Choroid plexus epithelial cell (primary cell): ENCODE measurements around the gene POLR3E.

ENCODE experiments used
- DNase-seq: peaks from one replicate; pipeline ENCODE4 v3.0.0-alpha.2; 2010; ENCODE audit warnings: low read depth
- H3K4me3 ChIP-seq: 2 replicates; pipeline ENCODE4 v1.5.1; 2011; ENCODE audit warnings: low read depth, mild to moderate bottlenecking, control low read depth, low read length, moderate library complexity
- TF ChIP-seq, protein P1 (sequence below): conservative IDR thresholded peaks from 2 replicates; pipeline ENCODE4 v1.5.1; 2011; ENCODE audit warnings: low read depth, mild to moderate bottlenecking, control low read depth, inconsistent platforms, low read length, moderate library complexity

Gene POLR3E

GRCh38 chr16:22308824-22309520 lies 11.8 kb downstream of the POLR3E start:
- no peak for DNase-seq
- no peak overlapping the region for H3K4me3 ChIP-seq
- TF ChIP-seq, protein P1, sequence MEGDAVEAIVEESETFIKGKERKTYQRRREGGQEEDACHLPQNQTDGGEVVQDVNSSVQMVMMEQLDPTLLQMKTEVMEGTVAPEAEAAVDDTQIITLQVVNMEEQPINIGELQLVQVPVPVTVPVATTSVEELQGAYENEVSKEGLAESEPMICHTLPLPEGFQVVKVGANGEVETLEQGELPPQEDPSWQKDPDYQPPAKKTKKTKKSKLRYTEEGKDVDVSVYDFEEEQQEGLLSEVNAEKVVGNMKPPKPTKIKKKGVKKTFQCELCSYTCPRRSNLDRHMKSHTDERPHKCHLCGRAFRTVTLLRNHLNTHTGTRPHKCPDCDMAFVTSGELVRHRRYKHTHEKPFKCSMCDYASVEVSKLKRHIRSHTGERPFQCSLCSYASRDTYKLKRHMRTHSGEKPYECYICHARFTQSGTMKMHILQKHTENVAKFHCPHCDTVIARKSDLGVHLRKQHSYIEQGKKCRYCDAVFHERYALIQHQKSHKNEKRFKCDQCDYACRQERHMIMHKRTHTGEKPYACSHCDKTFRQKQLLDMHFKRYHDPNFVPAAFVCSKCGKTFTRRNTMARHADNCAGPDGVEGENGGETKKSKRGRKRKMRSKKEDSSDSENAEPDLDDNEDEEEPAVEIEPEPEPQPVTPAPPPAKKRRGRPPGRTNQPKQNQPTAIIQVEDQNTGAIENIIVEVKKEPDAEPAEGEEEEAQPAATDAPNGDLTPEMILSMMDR: no peak

- H3K4me3 ChIP-seq: no peak overlapping the region
- TF ChIP-seq, protein P1: no peak
- no peak for DNase-seq
Measured at GRCh38 chr16:22311520-22311919, 14.3 kb downstream of the POLR3E start.

GRCh38 chr16:22312897-22313781 lies 15.9 kb downstream of the POLR3E start:
- H3K4me3 ChIP-seq: no peak overlapping the region
- no peak for DNase-seq
- TF ChIP-seq, protein P1: no peak

- H3K4me3 ChIP-seq: no peak overlapping the region
- TF ChIP-seq, protein P1: no peak
- DNase-seq: no peak
Measured at GRCh38 chr16:22313876-22314470, 16.8 kb downstream of the POLR3E start.

DNA sequence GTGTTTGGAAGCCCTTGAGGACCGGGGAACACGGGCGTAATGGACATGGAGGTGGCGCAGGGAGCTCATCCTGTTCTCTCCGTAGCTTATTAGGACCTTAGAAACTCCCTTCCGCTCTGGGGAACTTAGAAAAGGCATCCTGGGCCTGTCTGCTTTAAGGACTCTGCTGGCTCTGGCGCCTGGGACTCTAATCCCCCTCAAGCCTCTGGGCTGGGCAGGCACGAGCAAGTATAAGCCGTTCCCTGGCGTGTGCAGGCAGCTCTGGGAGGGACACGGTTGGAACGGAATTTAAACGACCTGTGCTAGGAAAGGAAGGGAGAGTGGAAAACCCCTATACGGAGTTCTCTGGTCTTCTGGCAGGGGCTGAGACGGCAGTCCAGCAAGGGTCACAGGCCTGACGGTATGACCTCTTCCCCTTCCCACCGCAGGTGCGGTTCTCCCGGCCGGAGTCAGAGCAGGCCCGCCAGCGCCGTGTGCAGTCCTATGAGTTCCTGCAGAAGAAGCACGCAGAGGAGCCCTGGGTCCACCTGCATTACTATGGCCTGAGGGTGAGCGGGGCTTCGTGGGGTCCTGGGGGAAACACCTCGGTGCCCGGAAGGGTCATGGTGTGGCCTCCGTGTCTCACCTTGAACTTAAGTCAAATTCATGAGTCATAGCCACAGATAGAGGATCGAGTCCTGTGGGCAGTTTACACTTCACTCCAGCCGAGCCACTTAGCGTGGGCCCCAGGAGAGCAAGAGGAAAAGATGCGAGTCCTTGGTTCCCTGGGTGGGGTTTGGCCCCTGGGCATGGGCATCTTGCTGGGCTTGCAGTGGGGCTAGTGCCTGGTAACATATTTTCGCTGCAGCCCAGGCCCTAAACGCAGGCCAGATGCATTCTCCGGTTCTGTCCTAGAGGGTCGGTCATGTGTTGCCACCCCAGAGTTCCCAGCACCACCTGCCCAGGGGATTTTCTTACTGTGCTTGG lies 17.7 kb downstream of the POLR3E start:
- no peak overlapping the region for H3K4me3 ChIP-seq
- TF ChIP-seq, protein P1: no peak
- DNase-seq: no peak

DNA sequence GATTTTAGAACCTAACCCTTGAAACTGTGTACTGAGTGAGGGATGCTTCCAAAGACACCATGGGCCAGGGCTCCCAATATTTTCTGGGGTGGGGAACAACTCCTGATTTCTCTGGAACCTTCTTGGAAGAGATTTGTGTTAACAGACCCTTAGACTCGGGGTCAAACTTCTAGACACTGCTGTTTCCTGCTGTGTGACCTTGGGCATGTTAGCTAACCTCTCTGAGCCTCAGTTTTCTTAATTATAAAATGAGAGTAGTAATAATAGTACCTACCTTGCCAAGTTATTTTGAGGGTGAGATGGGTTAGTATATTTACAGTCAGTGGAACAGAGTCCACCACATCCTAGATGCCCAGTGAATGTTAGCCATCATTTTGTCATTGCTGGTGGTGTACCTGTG lies 18.8 kb downstream of the POLR3E start:
- no peak overlapping the region for H3K4me3 ChIP-seq
- TF ChIP-seq, protein P1: no peak
- DNase-seq: no peak
